A549 (cell line): ENCODE data around the gene ROBO1.

ENCODE experiments used
- GATA3 ChIP-seq: IDR thresholded peaks from 2 replicates; pipeline ENCODE4 v1.6.1; 2012; ENCODE audit warnings: borderline replicate concordance
- KDM5A ChIP-seq: fragments of 200-600 bp; sonication (generic); IDR thresholded peaks from 2 replicates; pipeline ENCODE4 v1.6.1; 2016; ENCODE audit warnings: antibody characterized with exemption, mild to moderate bottlenecking
- NR3C1 ChIP-seq: fragments of >200 bp; sonication (Bioruptor Twin); formaldehyde crosslinking; IDR thresholded peaks from 3 replicates; pipeline ENCODE4 v1.6.1; 2017
- POLR2A ChIP-seq: IDR thresholded peaks from 2 replicates; pipeline ENCODE4 v1.6.1; 2012; ENCODE audit warnings: mild to moderate bottlenecking, low read length
- SMC3 ChIP-seq: fragments of >200 bp; sonication (Bioruptor Twin); formaldehyde crosslinking; IDR thresholded peaks from 3 replicates; pipeline ENCODE4 v1.6.1; 2018; ENCODE audit warnings: inconsistent platforms
- TP53 ChIP-seq: fragments of 250-450 bp; sonication (Bioruptor Pico); IDR thresholded peaks from 2 replicates; pipeline ENCODE4 v1.5.0; 2021; ENCODE audit warnings: mild to moderate bottlenecking, moderate library complexity
- TF ChIP-seq, protein P1 (sequence below): fragments of >200 bp; sonication (Bioruptor Twin); formaldehyde crosslinking; IDR thresholded peaks from 3 replicates; pipeline ENCODE4 v1.5.1; 2016

DNA sequence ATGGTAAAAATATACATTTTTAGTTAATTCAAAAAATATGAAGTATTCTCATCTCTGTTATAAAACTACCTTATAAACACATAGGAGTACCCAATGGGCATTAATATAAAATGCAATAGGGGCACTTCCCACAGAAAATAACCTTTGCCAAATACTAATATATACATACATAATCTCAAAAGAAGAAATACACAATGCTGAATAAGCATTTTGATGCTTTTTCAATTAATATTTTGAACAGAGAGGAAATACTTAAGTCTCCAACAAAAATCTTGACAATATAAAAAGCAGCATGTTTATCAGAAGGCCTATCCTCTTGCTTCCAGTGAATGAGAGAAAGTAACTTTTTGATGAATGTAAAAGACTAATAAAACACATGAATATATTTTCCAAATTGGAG is 110.7 kb downstream of the ROBO1 start:
- TF ChIP-seq, protein P1, sequence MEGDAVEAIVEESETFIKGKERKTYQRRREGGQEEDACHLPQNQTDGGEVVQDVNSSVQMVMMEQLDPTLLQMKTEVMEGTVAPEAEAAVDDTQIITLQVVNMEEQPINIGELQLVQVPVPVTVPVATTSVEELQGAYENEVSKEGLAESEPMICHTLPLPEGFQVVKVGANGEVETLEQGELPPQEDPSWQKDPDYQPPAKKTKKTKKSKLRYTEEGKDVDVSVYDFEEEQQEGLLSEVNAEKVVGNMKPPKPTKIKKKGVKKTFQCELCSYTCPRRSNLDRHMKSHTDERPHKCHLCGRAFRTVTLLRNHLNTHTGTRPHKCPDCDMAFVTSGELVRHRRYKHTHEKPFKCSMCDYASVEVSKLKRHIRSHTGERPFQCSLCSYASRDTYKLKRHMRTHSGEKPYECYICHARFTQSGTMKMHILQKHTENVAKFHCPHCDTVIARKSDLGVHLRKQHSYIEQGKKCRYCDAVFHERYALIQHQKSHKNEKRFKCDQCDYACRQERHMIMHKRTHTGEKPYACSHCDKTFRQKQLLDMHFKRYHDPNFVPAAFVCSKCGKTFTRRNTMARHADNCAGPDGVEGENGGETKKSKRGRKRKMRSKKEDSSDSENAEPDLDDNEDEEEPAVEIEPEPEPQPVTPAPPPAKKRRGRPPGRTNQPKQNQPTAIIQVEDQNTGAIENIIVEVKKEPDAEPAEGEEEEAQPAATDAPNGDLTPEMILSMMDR = no peak
- TF ChIP-seq NR3C1 (no peak), POLR2A (no peak), TP53 (no peak), KDM5A (no peak), GATA3 (no peak), SMC3 (no peak)
